Loucy (cell line): Measurements from ENCODE around the gene NEDD4.
"Not testable (repeated sequence)": the region's sequence is repeated elsewhere in the genome, so short reads cannot be mapped to it uniquely, and the experiment has no call there.

ENCODE experiments used
- H2AFZ ChIP-seq: fragments of 200-600 bp; sonication (generic); 2 replicates; pipeline ENCODE4 v1.6.0; 2016; ENCODE audit warnings: antibody characterized with exemption, mild to moderate bottlenecking, low read length, moderate library complexity
- H3F3A ChIP-seq: fragments of 200-600 bp; 2 replicates; pipeline ENCODE4 v1.6.0; 2016; ENCODE audit warnings: antibody characterized with exemption, low read depth, mild to moderate bottlenecking
- H3K27me3 ChIP-seq: fragments of 200-600 bp; sonication (generic); 2 replicates; pipeline ENCODE4 v1.6.1; 2014; ENCODE audit warnings: low read length, mild to moderate bottlenecking; ENCODE audit not compliant: insufficient read depth, poor library complexity, severe bottlenecking
- H3K36me3 ChIP-seq: fragments of 200-600 bp; sonication (generic); 2 replicates; pipeline ENCODE4 v1.6.1; 2016; ENCODE audit warnings: low read length; ENCODE audit not compliant: insufficient read depth
- H3K4me1 ChIP-seq: fragments of 200-600 bp; sonication (generic); 2 replicates; pipeline ENCODE4 v1.5.1; 2014; ENCODE audit warnings: low read length, mild to moderate bottlenecking; ENCODE audit not compliant: insufficient read depth, poor library complexity, severe bottlenecking
- H3K4me2 ChIP-seq: fragments of 200-600 bp; sonication (generic); 2 replicates; pipeline ENCODE4 v1.6.0; 2014; ENCODE audit warnings: antibody characterized with exemption, low read length, low read depth, mild to moderate bottlenecking; ENCODE audit not compliant: poor library complexity, severe bottlenecking
- H3K4me3 ChIP-seq: fragments of 200-600 bp; sonication (generic); 2 replicates; pipeline ENCODE4 v1.5.1; 2014; ENCODE audit warnings: low read length, mild to moderate bottlenecking, mixed read lengths; ENCODE audit not compliant: poor library complexity, severe bottlenecking
- H3K79me2 ChIP-seq: fragments of 200-600 bp; sonication (generic); 2 replicates; pipeline ENCODE4 v1.6.1; 2014; ENCODE audit warnings: low read length; ENCODE audit not compliant: insufficient read depth
- H3K9ac ChIP-seq: fragments of 200-600 bp; sonication (generic); 2 replicates; pipeline ENCODE4 v1.6.0; 2014; ENCODE audit warnings: mild to moderate bottlenecking, low read depth, low read length, moderate library complexity; ENCODE audit not compliant: poor library complexity, severe bottlenecking
- H3K9me2 ChIP-seq: fragments of 200-600 bp; sonication (generic); replicated peaks from 2 replicates; pipeline ENCODE4 v1.6.1; 2016; ENCODE audit warnings: low read depth, low read length, mixed read lengths
- H3K9me3 ChIP-seq: fragments of 200-600 bp; sonication (generic); 2 replicates; pipeline ENCODE4 v1.6.1; 2014; ENCODE audit warnings: mild to moderate bottlenecking, antibody characterized with exemption, low read length, low read depth; ENCODE audit not compliant: insufficient read depth
- H4K20me1 ChIP-seq: fragments of 200-600 bp; sonication (generic); 2 replicates; pipeline ENCODE4 v1.6.0; 2014; ENCODE audit warnings: antibody characterized with exemption, low read length, mild to moderate bottlenecking; ENCODE audit not compliant: insufficient read depth, poor library complexity, severe bottlenecking
- CTCF ChIP-seq: fragments of 200-600 bp; sonication (generic); conservative IDR thresholded peaks from 2 replicates; pipeline ENCODE4 v1.5.1; 2014; ENCODE audit warnings: mild to moderate bottlenecking, antibody characterized with exemption, low read length
- EZH2phosphoT487 ChIP-seq: fragments of 200-600 bp; IDR thresholded peaks from 2 replicates; pipeline ENCODE4 v1.6.1; 2018; ENCODE audit warnings: antibody characterized with exemption, mild to moderate bottlenecking, moderate library complexity, borderline replicate concordance

NEDD4 gene

DNA sequence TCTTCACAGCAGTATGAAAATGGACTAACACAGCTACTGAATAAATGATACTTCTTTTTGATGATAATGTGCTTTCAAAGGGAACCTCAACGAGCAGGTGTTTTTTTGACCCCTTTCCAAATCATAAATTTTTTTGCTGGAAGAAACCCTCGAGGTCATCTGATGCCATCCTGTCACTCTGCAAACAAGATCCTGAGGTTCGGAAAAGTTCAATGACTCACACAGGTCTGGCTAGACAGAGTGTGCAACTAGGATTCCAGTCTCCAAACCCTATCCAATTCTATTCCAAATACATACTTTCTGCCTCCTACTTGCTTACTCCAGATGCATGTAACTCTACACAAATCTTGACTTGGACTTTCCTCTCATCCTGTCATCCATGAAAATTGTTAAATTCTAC lies 124.7 kb downstream of the NEDD4 start:
- no peaks in the 10 kb centered on the region for H3K9me2 ChIP-seq
- no peaks in the 10 kb centered on the region for H3K4me1 ChIP-seq
- H3K9me3 ChIP-seq = no peaks in the 10 kb centered on the region
- H3F3A ChIP-seq = no peaks in the 10 kb centered on the region
- H2AFZ ChIP-seq = no peak overlapping the region
- H3K4me2 ChIP-seq = no peak overlapping the region
- H4K20me1 ChIP-seq = no peaks in the 10 kb centered on the region
- TF ChIP-seq CTCF = no peak
- no peak for TF ChIP-seq EZH2phosphoT487
- no peaks in the 10 kb centered on the region for H3K79me2 ChIP-seq
- H3K36me3 ChIP-seq = peaks cover 4% of the 10 kb centered on the region; the same call in 1 of the 2 replicates
- no peaks in the 10 kb centered on the region for H3K27me3 ChIP-seq
- no peak overlapping the region for H3K9ac ChIP-seq
- no peak overlapping the region for H3K4me3 ChIP-seq

DNA sequence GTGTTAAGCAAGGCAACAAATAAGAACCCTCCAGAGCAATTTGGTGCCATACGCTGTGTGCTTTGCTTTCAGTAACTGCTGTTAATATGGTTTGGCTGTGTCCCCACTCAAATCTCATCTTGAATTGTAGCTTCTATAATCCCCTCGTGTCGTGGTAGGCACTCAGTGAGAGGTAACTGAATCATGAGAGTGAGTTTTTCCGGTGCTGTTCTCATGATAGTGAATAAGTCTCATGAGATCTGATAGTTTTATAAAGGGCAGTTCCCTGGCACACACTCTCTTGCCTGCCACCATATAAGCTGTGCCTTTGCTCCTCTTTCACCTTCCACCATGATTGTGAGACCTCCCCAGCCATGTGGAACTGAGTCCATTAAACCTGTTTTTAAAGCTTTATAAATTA lies 125.1 kb downstream of the NEDD4 start:
- not testable (repeated sequence) for H2AFZ ChIP-seq, H3K27me3 ChIP-seq, H3K4me1 ChIP-seq, H3K9me3 ChIP-seq, H3K79me2 ChIP-seq, H3K9me2 ChIP-seq, H3K4me2 ChIP-seq, H4K20me1 ChIP-seq, H3K4me3 ChIP-seq, H3K9ac ChIP-seq, H3F3A ChIP-seq, H3K36me3 ChIP-seq

- H3K27me3 ChIP-seq = no peaks in the 10 kb centered on the region
- no peaks in the 10 kb centered on the region for H3K79me2 ChIP-seq
- H3K9me2 ChIP-seq = no peaks in the 10 kb centered on the region
- no peaks in the 10 kb centered on the region for H3F3A ChIP-seq
- H2AFZ ChIP-seq = no peak overlapping the region
- no peak overlapping the region for H3K4me2 ChIP-seq
- H3K4me3 ChIP-seq = no peak overlapping the region
- peaks cover 22% of the 10 kb centered on the region; the same call in 1 of the 2 replicates for H3K36me3 ChIP-seq
- TF ChIP-seq CTCF (no peak), EZH2phosphoT487 (no peak)
- no peak overlapping the region for H3K9ac ChIP-seq
- no peaks in the 10 kb centered on the region for H3K9me3 ChIP-seq
- no peaks in the 10 kb centered on the region for H4K20me1 ChIP-seq
- no peaks in the 10 kb centered on the region for H3K4me1 ChIP-seq
Observed at GRCh38 chr15:55863911-55864310, 129.5 kb downstream of the NEDD4 start.

DNA sequence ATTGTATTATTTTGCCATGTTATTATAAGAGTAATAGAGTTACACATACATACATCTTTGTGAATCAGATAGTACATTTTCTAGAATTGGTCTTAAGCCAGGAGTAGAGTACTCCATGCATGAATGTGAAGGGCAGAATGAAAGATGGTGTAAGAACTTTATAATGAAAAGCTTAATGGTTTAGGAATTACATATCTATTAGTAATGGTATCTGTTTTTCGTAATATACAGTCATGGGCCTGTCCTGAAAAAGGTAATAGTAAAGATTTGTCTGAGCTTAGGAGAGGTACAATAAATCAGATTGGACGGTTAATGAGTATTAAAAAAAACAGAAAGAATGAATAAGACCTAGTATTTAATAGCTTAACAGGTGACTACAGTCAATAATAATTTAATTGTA lies 132.3 kb downstream of the NEDD4 start:
- Histone ChIP-seq H3K9me3 (no peaks in the 10 kb centered on the region), H3K36me3 (peaks cover 32% of the 10 kb centered on the region), H3K9me2 (no peaks in the 10 kb centered on the region), H3K4me1 (no peaks in the 10 kb centered on the region), H3F3A (no peaks in the 10 kb centered on the region), H3K27me3 (no peaks in the 10 kb centered on the region), H3K4me3 (no peak overlapping the region), H3K79me2 (no peaks in the 10 kb centered on the region), H2AFZ (no peak overlapping the region), H4K20me1 (no peaks in the 10 kb centered on the region), H3K4me2 (no peak overlapping the region), H3K9ac (no peak overlapping the region)
- TF ChIP-seq EZH2phosphoT487 = no peak
- TF ChIP-seq CTCF = no peak
